H9 (cell line): ENCODE data around the gene PPP4R3C. TPM values are rescaled to one million over a fixed set of nuclear protein-coding genes. Genes with fewer than 3 reads are reported as not detected.
"Not testable (repeated sequence)": the region's sequence is repeated elsewhere in the genome, so short reads cannot be mapped to it uniquely, and the experiment has no call there.

Source experiments
- DNase-seq: peaks from one replicate; pipeline ENCODE4 v3.0.0-alpha.2; 2017
- H2AFZ ChIP-seq: one replicate; pipeline ENCODE4 v1.6.1; 2013; ENCODE audit warnings: mild to moderate bottlenecking, low read length, control low read depth, moderate library complexity
- H2AK5ac ChIP-seq: 2 replicates; pipeline ENCODE4 v1.6.1; 2013; ENCODE audit warnings: low read length, control low read depth, mixed read lengths; ENCODE audit not compliant: insufficient read length
- H2BK120ac ChIP-seq: one replicate; pipeline ENCODE4 v1.6.1; 2013; ENCODE audit warnings: low read depth, mild to moderate bottlenecking, low read length, control low read depth, inconsistent platforms; ENCODE audit not compliant: poor library complexity, severe bottlenecking
- H2BK12ac ChIP-seq: 2 replicates; pipeline ENCODE4 v1.6.1; 2013; ENCODE audit warnings: low read length, control low read depth, mixed read lengths, low read depth; ENCODE audit not compliant: insufficient read length
- H2BK15ac ChIP-seq: 2 replicates; pipeline ENCODE4 v1.6.1; 2013; ENCODE audit warnings: low read depth, low read length, control low read depth
- H2BK20ac ChIP-seq: one replicate; pipeline ENCODE4 v1.6.1; 2013; ENCODE audit warnings: low read depth, mild to moderate bottlenecking, low read length, control low read depth, inconsistent platforms; ENCODE audit not compliant: poor library complexity, severe bottlenecking
- H2BK5ac ChIP-seq: 2 replicates; pipeline ENCODE4 v1.6.1; 2013; ENCODE audit warnings: low read length, control low read depth, mixed read lengths; ENCODE audit not compliant: insufficient read length
- H3K14ac ChIP-seq: 2 replicates; pipeline ENCODE4 v1.6.1; 2013; ENCODE audit warnings: low read length, control low read depth; ENCODE audit not compliant: insufficient read depth
- H3K18ac ChIP-seq: 2 replicates; pipeline ENCODE4 v1.6.1; 2013; ENCODE audit warnings: low read depth, mild to moderate bottlenecking, mixed read lengths, low read length, control low read depth; ENCODE audit not compliant: insufficient read length
- H3K23ac ChIP-seq: 2 replicates; pipeline ENCODE4 v1.6.1; 2013; ENCODE audit warnings: low read length, control low read depth, mixed read lengths, low read depth; ENCODE audit not compliant: insufficient read length
- H3K23me2 ChIP-seq: 2 replicates; pipeline ENCODE4 v1.6.1; 2013; ENCODE audit warnings: low read depth, mild to moderate bottlenecking, mixed read lengths, low read length, control low read depth; ENCODE audit not compliant: insufficient read length, poor library complexity, severe bottlenecking
- H3K27ac ChIP-seq: 2 replicates; pipeline ENCODE4 v1.5.1; 2013; ENCODE audit warnings: low read length, control low read depth, mixed read lengths, low read depth; ENCODE audit not compliant: insufficient read length
- H3K27me3 ChIP-seq: 2 replicates; pipeline ENCODE4 v1.6.1; 2013; ENCODE audit warnings: low read length, control low read depth, inconsistent platforms; ENCODE audit not compliant: insufficient read depth
- H3K4ac ChIP-seq: 2 replicates; pipeline ENCODE4 v1.6.1; 2013; ENCODE audit warnings: low read depth, mild to moderate bottlenecking, control low read depth, inconsistent platforms, low read length, moderate library complexity
- H3K4me1 ChIP-seq: 2 replicates; pipeline ENCODE4 v1.6.1; 2013; ENCODE audit warnings: low read length, control low read depth, inconsistent platforms; ENCODE audit not compliant: insufficient read depth
- H3K4me2 ChIP-seq: 2 replicates; pipeline ENCODE4 v1.6.1; 2013; ENCODE audit warnings: low read length, control low read depth, mixed read lengths; ENCODE audit not compliant: insufficient read length, insufficient read depth
- H3K56ac ChIP-seq: 2 replicates; pipeline ENCODE4 v1.6.1; 2013; ENCODE audit warnings: low read depth, mild to moderate bottlenecking, mixed read lengths, low read length, control low read depth; ENCODE audit not compliant: insufficient read length
- H3K79me1 ChIP-seq: 2 replicates; pipeline ENCODE4 v1.6.1; 2013; ENCODE audit warnings: low read depth, mild to moderate bottlenecking, moderate library complexity, low read length, control low read depth, inconsistent platforms; ENCODE audit not compliant: insufficient read depth, poor library complexity, severe bottlenecking
- H3K79me2 ChIP-seq: 2 replicates; pipeline ENCODE4 v1.6.1; 2013; ENCODE audit warnings: low read length, control low read depth, inconsistent platforms; ENCODE audit not compliant: insufficient read depth
- H3K9ac ChIP-seq: 2 replicates; pipeline ENCODE4 v1.6.1; 2013; ENCODE audit warnings: low read length, control low read depth, mixed read lengths; ENCODE audit not compliant: insufficient read length; ENCODE audit errors: extremely low read depth
- H3K9me3 ChIP-seq: one replicate; pipeline ENCODE4 v1.6.1; 2013; ENCODE audit warnings: low read depth, low read length, inconsistent platforms; ENCODE audit not compliant: control insufficient read depth
- H3T11ph ChIP-seq: one replicate; pipeline ENCODE4 v1.6.1; 2013; ENCODE audit warnings: mild to moderate bottlenecking, low read length, control low read depth, inconsistent platforms
- H4K20me1 ChIP-seq: one replicate; pipeline ENCODE4 v1.6.1; 2013; ENCODE audit not compliant: control insufficient read depth, insufficient read length, insufficient read depth
- H4K5ac ChIP-seq: 2 replicates; pipeline ENCODE4 v1.6.1; 2013; ENCODE audit warnings: low read depth, mild to moderate bottlenecking, mixed read lengths, low read length, control low read depth; ENCODE audit not compliant: insufficient read length
- H4K8ac ChIP-seq: replicated peaks from 2 replicates; pipeline ENCODE4 v1.6.1; 2013; ENCODE audit warnings: low read length, control low read depth, mixed read lengths, low read depth; ENCODE audit not compliant: insufficient read length
- H4K91ac ChIP-seq: 2 replicates; pipeline ENCODE4 v1.6.1; 2013; ENCODE audit warnings: low read depth, mild to moderate bottlenecking, moderate library complexity, mixed read lengths, low read length, control low read depth; ENCODE audit not compliant: insufficient read length
- H3K27ac Mint-ChIP-seq, 3 experiments: 2 replicates in 2 of 3; 3 replicates in 1 of 3; pipeline ENCODE4 v1.8.0; 2020 to 2021; ENCODE audit warnings: mixed read lengths in 3 of 3, mild to moderate bottlenecking in 1 of 3, moderate library complexity in 1 of 3
- H3K27me3 Mint-ChIP-seq: 2 replicates; pipeline ENCODE4 v1.8.0; 2021; ENCODE audit warnings: low read depth, mild to moderate bottlenecking, moderate library complexity, mixed read lengths
- H3K36me3 Mint-ChIP-seq, 3 experiments: 2 replicates in 2 of 3; 3 replicates in 1 of 3; pipeline ENCODE4 v1.8.0; 2020 to 2021; ENCODE audit warnings: low read depth in 3 of 3, mixed read lengths in 3 of 3; ENCODE audit not compliant: insufficient read depth in 1 of 3
- H3K4me1 Mint-ChIP-seq, 2 experiments: 2 replicates each; pipeline ENCODE4 v1.8.0; 2020; ENCODE audit warnings: mixed read lengths in 2 of 2
- H3K4me3 Mint-ChIP-seq, 2 experiments: 2 replicates in 1 of 2; 3 replicates in 1 of 2; pipeline ENCODE4 v1.8.0; 2020 to 2021; ENCODE audit warnings: mild to moderate bottlenecking in 2 of 2, mixed read lengths in 2 of 2, moderate library complexity in 1 of 2
- H3K9me3 Mint-ChIP-seq, 2 experiments: 2 replicates in 1 of 2; 3 replicates in 1 of 2; pipeline ENCODE4 v1.8.0; 2020; ENCODE audit warnings: mild to moderate bottlenecking in 2 of 2, mixed read lengths in 2 of 2, moderate library complexity in 1 of 2
- WGBS: extraction: QIAGEN DNeasy Blood & Tissue Kit; methylation state at CpG from one replicate; pipeline ENCODE4 v1.1.7; 2013; ENCODE audit warnings: missing lambda C conversion rate, low lambda C conversion rate, mixed read lengths; ENCODE audit not compliant: insufficient read length; ENCODE audit errors: extremely low coverage; 5-methylcytosine and 5-hydroxymethylcytosine counted together
- total RNA-seq: library from RNA; stranded (reverse); gene quantifications from 2 replicates; pipeline ENCODE4 v1.2.1, GENCODE V29; 2021
- TF ChIP-seq, protein P1 (sequence below): fragments of 200-600 bp; sonication (generic); conservative IDR thresholded peaks from 3 replicates; pipeline ENCODE4 v1.8.0; 2021; ENCODE audit warnings: antibody characterized with exemption, mild to moderate bottlenecking

Gene PPP4R3C
- total RNA-seq, 1 experiment from 2014 or later = not detected

DNA sequence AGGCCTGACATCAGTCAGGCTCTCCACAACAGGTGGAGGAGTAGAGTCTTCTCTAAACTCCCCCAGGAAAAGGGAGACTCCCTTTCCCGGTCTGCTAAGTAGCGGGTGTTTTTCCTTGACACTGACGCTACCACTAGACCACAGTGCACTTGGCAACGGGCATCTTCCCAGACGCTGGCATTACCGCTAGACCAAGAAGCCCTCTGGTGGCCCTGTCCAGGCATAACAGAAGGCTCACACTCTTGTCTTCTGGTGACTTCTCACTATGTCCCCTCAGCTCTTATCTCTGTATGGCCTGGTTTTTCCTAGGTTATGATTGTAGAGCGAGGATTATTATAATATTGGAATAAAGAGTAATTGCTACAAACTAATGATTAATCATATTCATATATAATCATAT, 20.7 kb downstream of the PPP4R3C start:
- not testable (repeated sequence) for H3K56ac ChIP-seq, H3K4me1 Mint-ChIP-seq, H3K27ac ChIP-seq, H2BK15ac ChIP-seq, H4K20me1 ChIP-seq, H3T11ph ChIP-seq, H3K4ac ChIP-seq, DNase-seq, H3K27me3 ChIP-seq, H2BK12ac ChIP-seq, H3K79me1 ChIP-seq, H4K5ac ChIP-seq, H2BK5ac ChIP-seq, H3K27ac Mint-ChIP-seq, H3K23ac ChIP-seq, H2BK20ac ChIP-seq, H3K18ac ChIP-seq, H3K4me3 Mint-ChIP-seq, H3K27me3 Mint-ChIP-seq, H3K23me2 ChIP-seq, H3K9ac ChIP-seq, H4K91ac ChIP-seq, H3K4me2 ChIP-seq, H4K8ac ChIP-seq, H2BK120ac ChIP-seq, H3K4me1 ChIP-seq, H2AFZ ChIP-seq, H3K14ac ChIP-seq, H2AK5ac ChIP-seq, H3K79me2 ChIP-seq
- H3K9me3 ChIP-seq = peaks cover 28% of the 10 kb centered on the region
- peaks cover 73 to 81% of the 10 kb centered on the region in 2 experiments for H3K9me3 Mint-ChIP-seq
- WGBS = no CpG with 5 or more reads among the region's 7 CpGs
- TF ChIP-seq, protein P1, sequence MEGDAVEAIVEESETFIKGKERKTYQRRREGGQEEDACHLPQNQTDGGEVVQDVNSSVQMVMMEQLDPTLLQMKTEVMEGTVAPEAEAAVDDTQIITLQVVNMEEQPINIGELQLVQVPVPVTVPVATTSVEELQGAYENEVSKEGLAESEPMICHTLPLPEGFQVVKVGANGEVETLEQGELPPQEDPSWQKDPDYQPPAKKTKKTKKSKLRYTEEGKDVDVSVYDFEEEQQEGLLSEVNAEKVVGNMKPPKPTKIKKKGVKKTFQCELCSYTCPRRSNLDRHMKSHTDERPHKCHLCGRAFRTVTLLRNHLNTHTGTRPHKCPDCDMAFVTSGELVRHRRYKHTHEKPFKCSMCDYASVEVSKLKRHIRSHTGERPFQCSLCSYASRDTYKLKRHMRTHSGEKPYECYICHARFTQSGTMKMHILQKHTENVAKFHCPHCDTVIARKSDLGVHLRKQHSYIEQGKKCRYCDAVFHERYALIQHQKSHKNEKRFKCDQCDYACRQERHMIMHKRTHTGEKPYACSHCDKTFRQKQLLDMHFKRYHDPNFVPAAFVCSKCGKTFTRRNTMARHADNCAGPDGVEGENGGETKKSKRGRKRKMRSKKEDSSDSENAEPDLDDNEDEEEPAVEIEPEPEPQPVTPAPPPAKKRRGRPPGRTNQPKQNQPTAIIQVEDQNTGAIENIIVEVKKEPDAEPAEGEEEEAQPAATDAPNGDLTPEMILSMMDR = peak; percentile 35; the same call in 2 of the 3 replicates
- H3K36me3 Mint-ChIP-seq = peaks cover 7 to 13% (median 9%) of the 10 kb centered on the region in 3 experiments; a peak in 4 of 7 replicates
